Measurements from ENCODE around the gene MACROD2.
A peak's percentile ranks its signal among the peaks of the same experiment; 100 is the strongest.
"Not testable (repeated sequence)": the region's sequence is repeated elsewhere in the genome, so short reads cannot be mapped to it uniquely, and the experiment has no call there.

MACROD2 gene

DNA sequence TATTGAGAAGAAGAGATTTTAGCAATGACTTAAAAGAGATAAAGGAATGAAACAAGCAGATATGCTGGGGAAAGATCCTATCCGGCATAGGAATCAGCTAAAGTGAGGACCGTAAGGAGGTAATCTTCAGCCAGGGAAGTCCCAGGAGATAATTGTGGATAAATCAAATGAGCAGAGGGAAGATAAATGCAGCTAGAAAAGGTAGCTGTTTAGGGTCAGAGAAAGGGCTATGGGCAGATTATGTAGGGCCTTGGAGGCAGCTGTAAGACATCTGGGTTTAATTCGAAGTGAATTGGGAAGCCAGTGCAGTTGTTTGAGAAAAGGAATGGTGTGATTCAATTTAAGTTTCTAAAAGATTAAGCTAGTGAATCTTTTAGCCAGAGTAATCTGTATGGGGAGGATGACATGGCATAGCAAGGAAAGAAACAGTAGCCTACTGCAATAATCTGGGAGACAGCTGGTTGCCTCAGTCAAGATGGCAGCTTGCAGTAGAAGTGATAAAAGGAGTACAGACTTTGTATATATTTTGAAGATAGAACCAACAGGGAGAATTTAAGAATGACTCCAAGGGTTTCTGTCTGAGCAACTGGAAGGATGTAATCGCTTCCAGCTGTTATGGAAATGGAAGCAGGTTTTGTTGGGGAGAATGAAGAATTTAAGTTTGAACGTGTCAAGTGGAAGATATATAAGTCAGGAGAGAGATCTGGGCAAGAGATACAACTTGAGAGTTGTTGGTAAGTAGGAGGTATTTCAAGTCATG, 894.4 kb downstream of the MACROD2 start:
- DNase-seq: no peak

DNA sequence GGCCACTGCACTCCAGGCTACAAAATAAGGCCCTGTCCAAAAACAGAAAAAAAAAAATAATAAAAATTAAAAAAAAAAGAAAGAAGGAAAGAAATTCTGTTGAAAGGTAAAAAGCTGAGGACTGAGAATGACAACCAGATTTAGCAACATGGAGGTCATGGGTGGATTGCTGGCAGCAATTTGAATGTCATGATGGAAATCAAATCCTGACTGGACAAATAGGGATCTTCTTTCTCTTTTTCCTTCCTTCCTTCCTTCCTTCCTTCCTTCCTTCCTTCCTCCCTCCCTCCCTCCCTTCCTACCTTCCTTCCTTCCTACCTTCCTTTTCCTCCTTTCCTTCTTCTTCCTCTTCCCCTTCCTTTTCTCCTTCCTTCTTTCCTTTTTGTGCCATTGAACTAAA, 895.4 kb downstream of the MACROD2 start:
- no peak for DNase-seq

DNA sequence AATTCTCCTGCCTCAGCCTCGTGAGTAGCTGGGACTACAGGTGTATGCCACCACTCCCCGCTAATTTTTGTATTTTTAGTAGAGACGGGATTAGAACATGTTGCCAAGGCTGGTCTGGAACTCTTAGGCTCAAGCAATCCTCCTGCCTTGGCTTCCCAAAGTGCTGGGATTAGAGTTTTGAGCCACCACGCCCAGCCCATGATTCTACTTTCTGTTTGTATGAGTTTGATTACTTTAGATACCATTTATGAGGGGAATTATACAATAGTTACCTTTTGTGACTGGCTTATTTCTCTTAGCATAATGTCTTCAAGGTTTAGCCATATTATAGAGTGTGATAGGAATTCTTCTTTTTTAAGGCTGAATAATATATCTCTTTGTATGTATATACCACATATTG, 897.5 kb downstream of the MACROD2 start:
- no peak for DNase-seq

DNA sequence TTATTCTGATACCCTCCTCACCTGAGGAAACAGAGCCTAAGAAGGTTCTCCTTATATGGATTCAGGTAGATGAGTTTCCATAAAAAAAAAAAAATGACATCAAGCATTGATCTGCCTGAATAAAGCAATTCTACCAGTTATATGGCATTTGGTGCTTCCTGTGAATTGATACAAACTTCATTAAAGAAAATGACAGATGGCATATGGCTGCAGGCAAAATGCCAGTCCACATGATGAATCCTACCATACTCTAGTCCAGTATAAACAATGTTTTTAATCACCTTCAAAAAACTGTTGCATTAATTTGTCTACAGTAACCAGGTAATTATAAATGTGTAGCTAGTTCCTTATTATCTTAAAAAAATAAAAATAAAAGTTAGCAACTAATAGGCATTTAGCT, 901.3 kb downstream of the MACROD2 start:
- DNase-seq: no peak

DNA sequence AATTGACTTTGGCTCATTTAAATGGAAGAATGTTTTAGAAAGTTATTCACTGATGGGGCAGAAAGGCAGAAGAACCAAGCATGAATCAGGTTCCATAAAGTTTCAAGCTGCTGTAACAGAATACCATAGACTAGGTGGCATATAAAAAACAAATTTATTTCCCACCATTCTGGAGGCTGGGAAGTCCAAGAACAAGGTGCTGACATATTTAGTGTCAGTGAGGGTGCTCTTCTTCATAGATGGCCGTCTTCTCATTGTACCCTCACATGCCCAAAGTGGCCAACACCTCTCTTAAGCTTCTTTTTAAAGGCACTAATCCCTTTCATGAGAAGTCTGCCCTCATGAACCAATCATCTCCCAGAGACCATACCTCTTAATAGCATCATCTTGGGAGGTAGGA, 902.3 kb downstream of the MACROD2 start:
- DNase-seq: no peak

DNA sequence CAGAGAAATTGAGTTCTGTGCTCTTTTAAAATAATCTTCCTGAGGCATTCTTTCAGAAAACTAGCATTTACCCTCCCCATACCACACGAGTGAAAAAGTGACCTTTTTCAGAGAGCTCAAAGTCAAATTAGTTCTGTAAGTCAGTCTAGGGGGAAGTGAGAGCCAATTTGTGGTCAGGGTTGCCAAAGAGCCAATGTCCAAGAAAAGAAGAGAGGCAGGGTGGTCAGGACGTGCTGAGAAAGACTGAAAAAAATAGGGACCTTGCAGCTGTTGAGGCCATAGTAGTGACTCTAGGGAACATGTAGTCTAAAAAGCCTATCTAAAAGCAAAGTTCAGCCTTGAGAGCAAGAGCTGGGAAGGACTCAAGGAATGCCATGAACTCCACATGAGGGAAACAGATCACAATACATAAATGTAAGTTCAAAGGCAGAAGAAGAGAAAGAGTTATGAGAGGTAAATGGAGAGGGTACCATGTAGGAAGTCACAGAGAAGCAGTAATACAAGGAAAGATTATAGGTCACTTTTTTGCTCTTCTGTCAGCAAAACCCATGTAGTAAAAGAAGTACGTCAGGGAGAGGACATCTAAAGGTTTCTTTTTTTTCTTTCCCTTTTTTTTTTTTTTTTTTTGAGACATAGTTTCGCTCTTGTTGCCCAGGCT, 907.2 kb downstream of the MACROD2 start:
- DNase-seq: no peak

DNA sequence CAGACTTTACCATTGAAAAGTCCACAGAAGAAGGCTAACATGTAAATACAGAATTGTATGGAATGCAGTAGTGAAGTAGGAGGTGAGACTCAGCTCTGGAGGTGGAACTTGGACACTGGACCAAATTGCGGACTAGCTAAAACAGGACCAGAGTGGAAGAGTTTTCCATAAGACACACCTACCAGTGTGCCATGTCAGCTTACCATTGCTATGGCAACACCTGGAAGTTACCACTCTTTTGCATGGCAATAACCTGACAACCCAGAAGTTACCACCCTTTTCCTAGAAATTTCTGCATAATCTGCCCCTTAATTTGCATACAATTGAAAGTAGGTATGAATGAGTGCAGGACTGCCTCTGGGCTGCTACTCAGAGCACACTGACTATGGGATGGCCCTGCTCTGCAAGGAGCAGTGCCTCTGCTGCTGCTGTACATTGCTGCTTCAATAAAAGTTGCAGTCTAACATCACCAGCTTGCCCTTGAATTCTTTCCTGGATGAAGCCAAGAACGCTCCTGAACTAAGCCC, 911.7 kb downstream of the MACROD2 start:
- DNase-seq: no peak

DNA sequence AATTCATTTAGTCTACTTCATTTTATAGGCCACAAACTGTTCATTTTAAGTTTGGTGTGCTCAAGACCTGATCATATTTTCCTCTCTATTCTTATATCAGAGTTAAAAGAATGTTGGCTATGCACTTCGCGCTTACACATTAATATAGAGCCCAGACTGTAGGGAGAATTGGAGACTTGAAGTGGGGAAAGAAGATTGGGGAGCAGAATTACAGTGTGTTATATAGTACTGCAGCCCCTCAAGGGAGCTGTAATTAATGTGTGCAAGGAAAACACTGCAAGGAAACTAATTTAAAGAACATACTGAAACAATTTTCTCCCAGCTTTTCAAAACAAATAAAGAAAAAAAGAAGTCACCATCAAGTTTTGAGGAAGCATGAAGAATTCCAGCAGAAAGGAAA, 914.8 kb downstream of the MACROD2 start:
- DNase-seq: no peak

DNA sequence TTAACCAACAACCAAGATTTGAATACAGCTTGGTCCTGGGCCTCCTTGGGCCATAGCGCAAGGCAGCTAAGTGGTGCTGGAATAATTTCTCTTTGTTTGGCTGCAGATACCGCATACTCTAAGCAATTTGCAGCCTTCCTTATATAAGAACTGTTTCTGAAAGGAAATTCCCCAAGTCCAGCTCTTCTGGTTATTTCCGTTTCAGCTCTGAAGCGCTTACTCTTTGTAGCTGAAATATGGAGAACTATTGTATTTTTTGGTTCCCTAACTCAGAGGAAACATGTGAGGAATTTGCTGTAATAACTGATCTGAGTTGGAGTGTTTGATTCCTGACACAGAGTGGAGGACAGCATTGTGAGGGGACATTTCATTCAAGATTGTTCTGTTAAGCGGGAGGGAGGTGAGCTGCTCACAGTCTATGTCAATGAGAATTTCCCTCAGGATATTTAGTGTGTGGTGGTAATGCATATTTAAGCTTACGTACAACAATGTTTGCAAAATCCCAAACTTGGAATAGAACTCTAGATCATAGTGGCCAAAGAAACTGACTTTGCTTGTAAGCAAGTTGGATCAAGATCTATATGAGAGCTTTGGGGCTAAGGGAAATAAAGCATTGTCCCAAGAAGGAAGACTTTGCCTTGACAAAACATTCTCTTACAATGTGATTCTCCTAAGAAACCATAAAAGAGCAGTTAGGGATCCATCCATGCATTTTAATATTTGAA, 918.7 kb downstream of the MACROD2 start:
- DNase-seq: no peak

DNA sequence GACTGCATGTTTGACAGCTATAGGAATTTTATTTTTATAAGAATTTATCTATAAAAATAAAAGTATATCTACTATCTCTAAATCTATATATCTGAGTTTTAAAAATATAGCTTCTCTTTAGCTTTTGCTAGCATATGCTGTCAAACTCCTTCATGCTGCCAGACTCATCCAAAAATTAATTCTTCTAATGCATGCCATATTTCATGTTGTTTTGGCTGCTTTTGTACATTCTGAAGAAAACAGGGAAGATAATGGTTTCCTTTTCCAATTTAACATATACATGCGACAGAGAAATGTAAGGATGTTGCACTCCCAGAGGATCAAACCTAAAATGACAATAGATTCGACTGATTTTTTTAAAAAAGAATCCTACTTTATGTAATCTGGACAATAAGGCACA, 919.3 kb downstream of the MACROD2 start:
- no peak for DNase-seq

DNA sequence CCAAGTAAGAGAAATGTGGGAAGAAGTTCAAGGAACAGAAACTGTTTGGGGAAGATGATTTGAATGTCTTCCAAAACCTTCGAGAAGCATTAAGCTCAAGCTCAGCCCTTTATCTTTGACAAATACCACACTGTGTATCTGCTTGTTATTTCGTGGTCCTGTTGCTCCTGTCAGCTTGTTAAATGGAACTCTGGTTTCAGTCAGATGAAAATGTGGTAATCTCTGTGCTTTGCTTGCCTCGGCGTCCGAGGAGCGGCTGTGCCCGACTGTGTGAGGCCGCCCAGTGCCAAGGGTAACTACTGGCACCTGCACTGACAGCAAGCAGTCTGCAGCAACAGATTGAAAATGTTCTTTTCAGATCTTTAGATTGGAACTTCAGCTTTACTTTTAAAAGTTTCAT, 920.0 kb downstream of the MACROD2 start:
- DNase-seq: no peak

DNA sequence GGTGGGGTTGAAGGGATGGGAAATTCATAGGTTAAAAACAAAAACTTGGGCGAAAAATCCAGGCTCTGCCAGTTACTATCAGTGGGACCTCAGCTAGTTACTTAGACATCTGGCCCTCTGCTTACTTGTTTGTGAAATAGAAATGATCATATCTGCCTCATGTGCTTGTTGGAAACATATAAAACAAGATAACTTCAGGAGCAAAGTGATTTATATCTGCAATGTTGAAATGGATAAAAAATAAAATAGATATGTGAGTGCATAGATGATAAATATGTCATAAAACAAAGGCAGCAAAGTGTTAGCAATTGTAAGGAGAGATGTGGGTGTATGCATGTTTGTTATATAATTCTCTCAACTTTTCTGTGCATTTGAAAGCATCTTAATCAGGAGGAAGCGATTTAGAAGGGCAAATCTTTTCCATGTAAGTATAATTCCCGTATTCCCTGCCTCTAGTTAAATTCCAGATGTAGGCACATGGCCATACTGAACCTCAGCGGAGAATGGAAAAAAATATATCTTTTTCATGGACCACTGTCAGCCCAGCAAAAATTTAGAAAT, 921.1 kb downstream of the MACROD2 start:
- no peak for DNase-seq

DNA sequence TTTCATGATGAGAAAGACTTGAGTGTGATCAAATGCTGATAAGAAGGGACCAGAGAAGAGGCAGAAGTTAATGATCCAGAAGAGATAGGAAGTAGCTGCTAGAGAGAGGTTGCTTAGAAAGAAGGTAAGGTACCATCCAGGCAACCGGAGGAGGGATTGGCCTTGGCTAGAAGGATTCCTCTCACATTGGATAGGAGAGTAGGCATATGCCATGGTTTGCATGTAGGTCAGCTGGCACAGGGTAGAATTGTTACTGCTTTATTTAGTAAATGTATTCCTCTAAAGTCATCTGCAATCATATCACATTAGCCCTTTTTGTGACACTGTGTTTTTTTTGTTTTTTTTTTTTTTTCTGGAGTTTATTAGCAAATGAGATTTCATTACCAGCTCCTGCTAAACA, 923.0 kb downstream of the MACROD2 start:
- DNase-seq: no peak

DNA sequence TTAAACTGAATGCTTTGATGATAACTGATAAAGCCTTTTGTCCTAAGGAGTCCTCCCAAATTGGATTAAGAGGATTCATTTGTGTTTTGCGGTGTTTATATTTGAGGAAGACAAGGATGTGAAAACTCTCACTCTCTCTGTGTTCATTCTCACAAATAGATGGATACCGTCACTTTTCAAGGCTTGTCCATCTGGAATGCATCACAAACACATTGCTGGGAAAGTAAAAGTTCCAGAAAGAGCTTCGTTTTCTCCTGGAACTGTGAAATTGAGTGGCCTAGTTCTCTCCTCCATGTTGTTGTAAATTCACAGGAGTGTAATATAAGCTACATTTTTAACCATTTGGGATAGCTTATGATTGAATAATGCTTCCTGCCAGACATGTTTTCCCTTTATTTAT, 923.7 kb downstream of the MACROD2 start:
- DNase-seq: no peak

DNA sequence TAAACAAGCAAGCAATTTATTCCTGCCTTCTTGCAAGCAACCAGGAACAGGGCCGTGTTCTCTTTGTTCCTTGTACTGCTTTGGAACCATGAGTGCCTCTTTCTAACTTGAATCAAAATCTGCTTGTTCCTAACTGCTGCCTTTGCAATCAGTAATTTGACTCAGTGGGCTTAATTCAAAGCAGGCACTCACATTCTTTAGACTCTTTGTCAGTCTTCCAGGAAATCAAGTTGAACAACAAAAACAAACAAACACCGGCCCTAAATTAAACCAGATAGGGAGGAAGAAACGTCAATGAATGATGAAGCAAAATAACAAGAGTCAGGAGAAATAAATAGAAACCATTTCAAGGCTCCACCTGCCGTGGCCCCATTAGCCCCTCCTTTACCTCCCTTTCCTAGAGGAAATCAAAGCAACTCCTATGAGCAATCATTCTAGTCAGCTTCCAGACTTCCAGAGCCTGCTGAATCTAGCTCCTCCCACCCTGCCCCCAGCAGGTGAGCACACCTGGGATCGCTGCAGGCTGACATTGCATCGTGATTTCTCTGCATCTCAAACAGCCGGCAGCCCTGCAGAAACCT, 924.3 kb downstream of the MACROD2 start:
- no peak for DNase-seq

DNA sequence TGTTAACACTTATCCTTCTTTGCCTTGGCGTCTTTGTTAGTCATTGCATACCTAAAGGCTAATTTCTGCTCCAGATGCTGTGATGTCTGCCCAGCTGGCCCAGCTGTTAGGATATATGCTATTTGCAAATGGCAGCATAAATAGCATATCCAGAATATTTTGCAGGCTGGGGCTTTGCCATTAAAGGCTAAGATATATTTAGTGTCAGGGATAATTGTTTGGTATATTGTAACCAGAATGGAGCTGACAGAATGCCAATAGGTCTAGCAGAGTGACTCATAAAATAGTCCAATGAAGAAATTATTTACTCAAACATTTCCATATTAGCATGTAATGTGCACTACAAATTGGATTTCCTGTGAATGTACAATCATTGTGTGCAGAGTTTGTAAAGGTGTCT, 926.2 kb downstream of the MACROD2 start:
- no peak for DNase-seq

DNA sequence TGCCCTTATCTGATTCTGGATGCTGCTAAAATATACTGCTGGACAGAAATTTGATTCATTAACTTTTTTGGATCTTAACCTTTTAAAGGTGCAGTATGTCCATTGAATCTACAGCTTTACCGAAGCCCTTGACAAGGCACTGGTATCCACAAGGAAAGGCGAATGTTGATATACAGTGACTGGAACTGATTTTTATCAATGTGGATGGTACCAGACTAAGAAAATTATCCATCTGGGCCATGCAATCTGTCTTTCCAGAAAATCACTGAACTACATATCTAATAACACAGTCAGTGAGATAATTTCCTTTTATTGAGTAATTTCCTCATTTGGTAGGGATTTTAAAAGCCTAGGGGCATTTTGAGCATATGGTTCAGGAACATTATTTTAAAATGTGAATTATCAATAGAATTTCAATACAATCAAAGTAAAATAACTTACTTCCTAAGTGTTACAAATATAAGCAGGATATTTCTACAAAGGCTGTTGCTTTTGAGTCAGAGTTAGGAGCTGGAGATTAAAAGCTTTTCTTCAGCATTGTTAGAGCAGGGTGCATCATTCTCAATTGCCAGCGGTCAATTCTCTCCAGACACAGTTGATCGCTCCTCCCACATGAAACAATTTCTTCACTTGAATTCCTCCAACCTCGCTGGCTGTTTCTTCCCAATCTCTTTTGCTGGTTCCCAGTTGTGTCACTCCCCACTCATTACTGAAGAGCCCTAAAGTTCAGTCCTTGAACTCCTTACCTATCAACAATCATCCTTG, 927.4 kb downstream of the MACROD2 start:
- DNase-seq: no peak

DNA sequence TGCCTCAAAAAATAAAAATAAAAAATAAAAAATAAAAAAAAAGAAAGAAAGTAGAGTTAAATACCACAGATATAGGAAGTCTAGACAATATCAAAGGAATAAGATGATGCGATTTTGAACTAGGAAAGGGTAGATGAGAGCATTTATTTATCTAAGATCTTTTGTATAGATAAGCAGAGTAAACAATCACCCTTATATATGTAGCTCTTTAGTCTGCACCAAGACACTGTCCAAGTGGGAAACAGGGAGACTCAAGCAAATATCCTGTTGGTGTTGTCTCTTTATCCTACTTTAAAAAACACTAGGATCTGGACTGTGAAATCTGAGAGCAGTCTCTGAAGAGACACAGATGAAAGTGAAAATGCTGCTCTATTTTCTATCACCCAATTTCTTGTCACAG, 929.1 kb downstream of the MACROD2 start:
- no peak for DNase-seq

DNA sequence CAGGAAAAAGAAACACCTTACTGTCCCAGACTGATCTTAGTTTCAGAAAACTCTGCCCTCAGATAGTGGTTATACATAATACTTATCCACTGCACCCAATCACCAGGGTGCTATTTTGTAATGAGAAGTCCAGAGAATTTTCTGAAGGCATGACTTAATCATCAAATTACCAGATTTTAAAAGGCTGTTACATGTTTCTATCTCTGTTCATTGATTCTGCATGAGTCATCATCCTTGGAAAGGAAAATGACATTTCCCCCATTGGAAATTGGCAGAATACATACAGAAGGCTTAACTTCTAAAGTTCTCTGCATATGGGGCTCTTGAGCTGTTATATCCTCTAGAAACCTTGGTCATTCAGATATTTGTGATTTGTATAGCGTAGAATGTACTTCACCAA, 930.0 kb downstream of the MACROD2 start:
- DNase-seq: no peak

DNA sequence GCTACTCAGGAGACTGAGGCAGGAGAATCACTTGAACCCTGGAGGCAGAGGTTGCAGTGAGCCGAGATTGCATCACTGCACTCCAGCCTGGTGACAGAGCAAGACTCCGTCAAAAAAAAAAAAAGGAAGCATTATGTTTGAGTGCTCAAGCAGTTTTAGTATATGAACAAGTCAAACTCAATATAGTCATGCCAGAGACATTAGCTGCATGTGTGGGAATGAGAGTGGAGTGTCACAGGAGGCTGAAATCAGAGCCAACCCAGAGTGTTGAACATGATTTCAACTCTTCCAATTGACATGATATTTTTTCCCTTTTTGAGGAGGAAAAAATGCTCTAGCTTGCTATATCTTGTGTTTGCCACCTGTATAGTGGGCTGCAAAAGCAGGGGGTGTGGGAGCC, 931.1 kb downstream of the MACROD2 start:
- not testable (repeated sequence) for DNase-seq

DNA sequence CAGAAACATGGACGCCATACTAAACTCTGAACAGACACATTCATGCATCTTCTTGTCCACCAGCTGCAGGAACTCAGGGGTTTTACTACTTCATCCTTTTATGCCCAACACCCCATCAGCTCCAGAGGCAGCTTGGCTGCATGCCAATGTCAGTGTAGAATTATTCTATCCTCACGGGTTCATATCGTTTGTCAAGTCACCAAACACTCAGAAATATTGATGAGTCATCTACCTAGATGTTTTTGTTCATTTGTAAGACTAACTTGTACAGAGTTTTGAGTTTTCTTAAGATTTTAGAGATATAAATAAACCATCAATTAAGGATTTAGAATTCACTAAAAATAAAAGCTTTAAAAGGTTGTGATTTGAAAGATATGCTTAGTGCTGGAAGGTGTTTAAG, 932.8 kb downstream of the MACROD2 start:
- DNase-seq: peak; percentile 4

DNA sequence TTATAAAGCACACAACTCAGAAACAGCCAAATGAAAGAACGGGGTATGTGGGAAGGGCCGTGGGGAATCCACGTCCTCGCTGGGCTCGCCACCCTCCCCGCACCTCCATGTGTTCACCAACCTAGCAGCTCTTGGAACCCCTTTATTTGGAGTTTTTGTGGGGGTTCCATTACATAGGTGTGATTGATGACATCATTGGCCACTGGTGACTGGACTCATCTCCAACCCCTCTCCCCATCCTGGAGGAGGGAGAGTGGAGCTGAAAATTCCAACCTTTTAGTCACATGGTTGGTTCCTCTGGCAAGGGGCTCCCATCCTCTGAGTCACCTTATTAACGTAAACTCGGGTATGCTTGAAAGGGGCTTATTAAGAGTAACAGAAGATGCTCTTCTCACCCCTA, 934.1 kb downstream of the MACROD2 start:
- no peak for DNase-seq

Data from NCI-H1092 (cell line).